Activated naive CD8-positive, alpha-beta T cell treated with anti-CD3 and anti-CD28 coated beads for 36 hours (primary cell): Measurements from ENCODE around the gene GNE. TPM values are rescaled to one million over a fixed set of nuclear protein-coding genes. Genes with fewer than 3 reads are reported as not detected.
"Not testable (repeated sequence)": the region's sequence is repeated elsewhere in the genome, so short reads cannot be mapped to it uniquely, and the experiment has no call there.

Experiments
- DNase-seq: peaks from one replicate; pipeline ENCODE4 v3.0.0; 2021
- H3K27ac Mint-ChIP-seq: one replicate; pipeline ENCODE4 v1.8.0; 2022; ENCODE audit warnings: mild to moderate bottlenecking, moderate library complexity, mixed read lengths
- H3K27me3 Mint-ChIP-seq: one replicate; pipeline ENCODE4 v1.8.0; 2022; ENCODE audit warnings: mild to moderate bottlenecking, mixed read lengths
- H3K36me3 Mint-ChIP-seq: one replicate; pipeline ENCODE4 v1.8.0; 2021; ENCODE audit warnings: mild to moderate bottlenecking, mixed read lengths
- H3K4me1 Mint-ChIP-seq: one replicate; pipeline ENCODE4 v1.8.0; 2021; ENCODE audit warnings: mixed read lengths
- H3K4me3 Mint-ChIP-seq: one replicate; pipeline ENCODE4 v1.8.0; 2022; ENCODE audit warnings: mild to moderate bottlenecking, moderate library complexity, mixed read lengths
- H3K9me3 Mint-ChIP-seq: one replicate; pipeline ENCODE4 v1.8.0; 2022; ENCODE audit warnings: mixed read lengths
- total RNA-seq, 2 experiments: library from RNA; stranded (reverse); gene quantifications; one replicate each; pipeline ENCODE4 v1.2.3, GENCODE V29; 2021

GNE gene
- total RNA-seq, 2 experiments from 2014 or later, result 12.6 to 13.3 TPM

DNA sequence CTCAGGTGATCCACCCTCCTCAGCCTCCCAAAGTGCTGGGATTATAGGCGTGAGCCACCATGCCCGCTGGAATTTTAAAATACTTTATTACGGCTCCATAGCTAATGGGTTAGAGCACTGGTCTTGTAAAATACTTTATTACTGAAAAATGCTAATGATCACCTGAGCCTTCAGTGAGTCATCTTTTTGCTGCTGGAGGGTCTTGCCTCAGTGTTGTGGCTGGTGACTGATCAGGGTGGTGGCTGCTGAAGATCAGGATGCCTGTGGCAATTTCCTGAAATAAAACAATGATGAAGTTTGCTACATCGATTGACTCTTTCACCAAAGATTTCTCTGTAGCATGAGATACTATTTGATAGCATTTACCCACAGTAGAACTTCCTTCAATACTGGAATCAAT, 26.0 kb upstream of the GNE start:
- Mint-ChIP-seq H3K36me3 (no peaks in the 10 kb centered on the region), H3K27ac (no peak overlapping the region), H3K27me3 (no peaks in the 10 kb centered on the region), H3K4me1 (peaks cover 4% of the 10 kb centered on the region), H3K4me3 (no peak overlapping the region), H3K9me3 (no peaks in the 10 kb centered on the region)
- DNase-seq, result no peak

DNA sequence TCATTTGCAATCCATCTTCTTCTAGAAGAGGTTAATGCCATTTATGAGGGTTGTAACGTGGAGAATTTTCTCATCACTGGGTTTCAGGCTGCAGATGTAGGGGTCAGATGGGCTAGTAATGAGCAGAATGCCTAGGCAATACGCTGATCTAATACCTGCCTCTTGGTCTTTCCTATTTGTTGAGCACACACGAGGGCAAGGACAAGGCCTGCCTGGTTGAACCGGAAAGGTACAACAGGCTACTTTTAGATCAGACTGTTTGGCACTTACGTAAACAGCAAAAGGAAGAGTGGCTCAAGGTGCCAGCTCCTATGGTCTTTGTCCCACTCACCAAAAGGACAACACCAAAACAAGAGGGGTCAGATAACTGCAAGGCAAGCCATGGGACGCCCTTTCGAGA, 24.0 kb upstream of the GNE start:
- Mint-ChIP-seq H3K4me3 (no peak overlapping the region), H3K27me3 (no peaks in the 10 kb centered on the region), H3K4me1 (no peaks in the 10 kb centered on the region), H3K27ac (no peak overlapping the region), H3K36me3 (no peaks in the 10 kb centered on the region), H3K9me3 (no peaks in the 10 kb centered on the region)
- DNase-seq, result no peak

DNA sequence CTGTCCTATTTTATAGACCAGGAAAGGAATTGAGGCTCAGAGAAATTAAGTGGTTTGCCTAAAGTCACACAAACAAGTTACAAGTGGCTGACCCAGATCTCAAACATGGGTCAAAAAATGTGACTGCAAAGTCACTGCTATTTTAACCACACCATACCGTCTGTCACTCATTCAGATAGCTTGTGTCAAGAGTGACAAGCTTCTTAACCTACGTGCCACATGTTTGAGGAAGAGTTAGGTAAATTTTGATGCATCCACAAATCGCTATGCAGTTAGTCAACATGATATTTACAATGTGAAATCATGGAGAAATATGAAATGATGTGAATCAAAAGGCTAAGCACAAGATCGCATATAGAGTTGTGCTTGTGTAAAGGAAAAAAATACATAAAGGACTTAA, 22.7 kb upstream of the GNE start:
- DNase-seq, result no peak
- Mint-ChIP-seq H3K4me1 (no peaks in the 10 kb centered on the region), H3K36me3 (no peaks in the 10 kb centered on the region), H3K27ac (no peak overlapping the region), H3K4me3 (no peak overlapping the region), H3K9me3 (no peaks in the 10 kb centered on the region), H3K27me3 (no peaks in the 10 kb centered on the region)

DNA sequence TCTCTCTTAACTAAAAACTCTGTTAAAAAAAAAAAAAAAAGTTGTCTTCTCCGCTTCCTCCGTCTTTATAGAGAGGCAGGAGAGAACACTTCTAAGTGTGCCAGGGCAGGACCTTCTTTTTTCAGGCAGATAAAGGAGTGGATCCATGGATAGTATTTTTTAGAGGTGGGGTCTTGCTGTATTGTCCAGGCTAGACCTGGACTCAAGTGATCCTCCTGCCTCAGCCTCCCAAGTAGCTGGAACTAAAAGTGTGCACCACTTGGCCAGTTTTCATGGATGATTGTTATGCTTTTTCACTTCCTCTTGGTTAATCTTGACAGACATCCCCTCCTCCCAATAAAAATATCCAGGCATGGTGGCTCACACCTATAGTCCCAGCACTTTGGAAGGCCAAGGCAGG, 20.0 kb upstream of the GNE start:
- H3K4me3 Mint-ChIP-seq, result no peak overlapping the region
- no peak overlapping the region for H3K27ac Mint-ChIP-seq
- no peaks in the 10 kb centered on the region for H3K4me1 Mint-ChIP-seq
- H3K36me3 Mint-ChIP-seq, result no peaks in the 10 kb centered on the region
- no peaks in the 10 kb centered on the region for H3K27me3 Mint-ChIP-seq
- no peak for DNase-seq
- no peaks in the 10 kb centered on the region for H3K9me3 Mint-ChIP-seq

DNA sequence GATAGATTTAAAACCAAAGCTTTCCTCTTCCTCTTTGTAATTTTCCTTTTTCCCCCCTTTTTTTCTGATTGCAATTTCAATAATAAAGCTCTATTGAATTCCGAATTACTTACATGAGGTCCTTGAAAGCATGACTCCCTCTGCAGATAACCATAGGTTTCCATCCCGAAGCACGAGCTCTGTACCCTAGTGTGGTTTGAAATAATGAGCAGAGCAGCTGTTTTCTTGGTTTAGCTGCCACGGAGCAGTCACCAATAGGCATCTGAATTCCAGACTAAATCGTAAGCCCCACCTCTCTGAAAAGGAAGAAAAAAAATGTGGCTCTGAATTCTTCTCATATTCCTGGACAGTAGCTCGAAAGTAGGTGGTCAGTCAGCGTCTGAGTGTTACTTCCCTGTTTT, 18.5 kb upstream of the GNE start:
- H3K4me1 Mint-ChIP-seq, result no peaks in the 10 kb centered on the region
- H3K27me3 Mint-ChIP-seq, result no peaks in the 10 kb centered on the region
- H3K27ac Mint-ChIP-seq, result no peak overlapping the region
- no peak for DNase-seq
- no peak overlapping the region for H3K4me3 Mint-ChIP-seq
- no peaks in the 10 kb centered on the region for H3K9me3 Mint-ChIP-seq
- no peaks in the 10 kb centered on the region for H3K36me3 Mint-ChIP-seq

DNA sequence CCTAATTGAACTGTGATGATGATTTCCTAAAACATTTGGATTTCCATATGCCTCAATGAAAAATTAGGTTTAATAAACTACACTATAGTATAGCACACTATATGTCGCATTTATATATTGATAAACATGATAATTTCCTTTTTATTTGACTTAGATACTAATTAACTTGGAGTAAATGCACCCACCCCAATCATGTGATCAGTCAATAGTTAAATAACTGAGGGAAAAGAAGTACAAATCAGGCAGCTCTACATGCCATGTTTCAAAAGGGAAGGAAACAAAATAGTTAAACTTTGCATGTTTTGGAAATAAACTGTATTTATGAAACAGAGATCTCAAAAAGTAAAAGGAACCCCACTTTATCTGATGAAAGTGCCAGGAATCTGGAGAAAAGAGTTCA, 18.0 kb upstream of the GNE start:
- Mint-ChIP-seq H3K27me3 (no peaks in the 10 kb centered on the region), H3K36me3 (no peaks in the 10 kb centered on the region)

GRCh38 chr9:36275060-36275459, 16.8 kb upstream of the GNE start:
- Mint-ChIP-seq H3K27me3 (no peaks in the 10 kb centered on the region), H3K9me3 (no peaks in the 10 kb centered on the region), H3K4me1 (no peaks in the 10 kb centered on the region), H3K27ac (no peak overlapping the region), H3K4me3 (no peak overlapping the region), H3K36me3 (no peaks in the 10 kb centered on the region)
- no peak for DNase-seq

More for the DNA sequence above, 18.0 kb upstream of the GNE start:
- Mint-ChIP-seq H3K4me3 (no peak overlapping the region), H3K27ac (no peak overlapping the region), H3K9me3 (no peaks in the 10 kb centered on the region), H3K4me1 (no peaks in the 10 kb centered on the region)
- no peak for DNase-seq

GRCh38 chr9:36273354-36273753, 15.1 kb upstream of the GNE start:
- H3K27ac Mint-ChIP-seq, H3K4me3 Mint-ChIP-seq, DNase-seq, H3K36me3 Mint-ChIP-seq, H3K27me3 Mint-ChIP-seq, H3K4me1 Mint-ChIP-seq, H3K9me3 Mint-ChIP-seq: not testable (repeated sequence)

GRCh38 chr9:36268007-36268427, 9.8 kb upstream of the GNE start:
- no peak overlapping the region for H3K4me3 Mint-ChIP-seq
- H3K27me3 Mint-ChIP-seq, result no peaks in the 10 kb centered on the region
- no peaks in the 10 kb centered on the region for H3K36me3 Mint-ChIP-seq
- no peaks in the 10 kb centered on the region for H3K9me3 Mint-ChIP-seq
- no peak for DNase-seq
- no peak overlapping the region for H3K27ac Mint-ChIP-seq
- H3K4me1 Mint-ChIP-seq, result no peaks in the 10 kb centered on the region

DNA sequence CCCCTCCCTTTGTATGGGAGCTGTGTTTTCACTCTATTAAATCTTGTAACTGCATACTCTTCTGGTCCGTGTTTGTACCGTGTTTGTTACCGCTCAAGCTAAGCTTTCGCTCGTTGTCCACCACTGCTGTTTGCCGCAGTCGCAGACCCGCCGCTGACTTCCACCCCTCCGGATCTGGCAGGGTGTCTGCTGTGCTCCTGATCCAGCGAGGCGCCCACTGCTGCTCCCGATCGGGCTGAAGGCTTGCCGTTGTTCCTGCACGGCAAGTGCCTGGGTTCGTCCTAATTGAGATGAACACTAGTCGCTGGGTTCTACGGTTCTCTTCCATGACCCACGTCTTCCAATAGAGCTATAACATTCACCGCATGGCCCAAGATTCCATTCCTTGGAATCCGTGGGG, 6.6 kb upstream of the GNE start:
- no peak overlapping the region for H3K27ac Mint-ChIP-seq

DNA sequence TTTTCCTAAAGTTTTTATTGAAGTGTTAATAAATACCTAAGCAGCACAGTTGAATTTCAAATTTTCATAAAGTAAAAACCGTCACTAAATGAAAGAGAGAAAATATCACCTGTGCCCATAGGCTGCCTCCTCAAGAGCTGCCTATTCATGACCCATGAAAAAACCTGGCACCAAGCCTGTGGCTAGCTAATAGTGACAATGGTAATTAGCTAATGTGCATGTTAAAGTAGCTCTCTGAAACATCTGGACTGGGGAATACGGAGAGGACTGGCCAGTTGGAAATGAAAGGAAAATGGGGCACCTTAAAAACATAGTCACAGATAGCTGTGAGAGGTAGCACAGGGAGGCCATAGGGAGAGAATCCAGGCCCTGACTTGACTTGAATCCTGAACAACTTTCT, 5.4 kb upstream of the GNE start:
- DNase-seq, result no peak
- Mint-ChIP-seq H3K27me3 (no peaks in the 10 kb centered on the region), H3K4me3 (no peak overlapping the region), H3K9me3 (no peaks in the 10 kb centered on the region), H3K4me1 (peaks cover under 1% of the 10 kb centered on the region), H3K27ac (no peak overlapping the region), H3K36me3 (no peaks in the 10 kb centered on the region)

More for the DNA sequence above, 6.6 kb upstream of the GNE start:
- no peaks in the 10 kb centered on the region for H3K9me3 Mint-ChIP-seq
- no peaks in the 10 kb centered on the region for H3K4me1 Mint-ChIP-seq
- DNase-seq, result no peak
- no peaks in the 10 kb centered on the region for H3K27me3 Mint-ChIP-seq
- H3K36me3 Mint-ChIP-seq, result no peaks in the 10 kb centered on the region
- H3K4me3 Mint-ChIP-seq, result no peak overlapping the region

DNA sequence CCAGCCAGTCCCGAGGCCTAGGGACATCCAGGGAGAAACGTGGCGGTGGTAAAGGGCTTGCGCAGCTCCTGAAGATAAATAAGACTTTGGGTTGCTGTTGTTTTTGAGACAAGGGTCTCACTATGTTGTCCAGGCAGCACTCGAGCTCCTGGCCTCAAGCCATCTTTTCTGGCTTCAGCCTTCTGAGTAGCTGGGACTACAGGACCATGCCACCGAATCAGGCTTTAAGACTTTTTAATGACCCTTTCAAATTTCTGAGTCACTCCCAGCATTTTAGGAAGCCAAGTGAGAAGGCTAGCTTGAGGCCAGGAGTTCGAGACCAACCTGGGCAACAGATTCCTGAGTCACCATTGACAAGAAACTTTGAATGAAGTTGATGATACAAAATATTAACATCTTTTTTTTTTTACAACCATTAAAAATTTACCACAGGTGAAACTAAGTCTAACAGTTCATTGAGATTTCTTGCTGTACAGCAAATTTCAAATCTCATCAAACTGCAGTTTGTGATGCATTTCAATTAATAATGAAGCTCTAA, 817 bp upstream of the GNE start:
- peak overlapping the region; percentile 95 for H3K4me3 Mint-ChIP-seq

GRCh38 chr9:36251428-36251827, 6.8 kb downstream of the GNE start:
- Mint-ChIP-seq H3K9me3 (no peaks in the 10 kb centered on the region), H3K27me3 (no peaks in the 10 kb centered on the region), H3K36me3 (no peaks in the 10 kb centered on the region), H3K27ac (no peak overlapping the region), H3K4me1 (peaks cover 22% of the 10 kb centered on the region), H3K4me3 (no peak overlapping the region)
- no peak for DNase-seq

More for the DNA sequence above, 817 bp upstream of the GNE start:
- peak overlapping the region; percentile 92 for H3K27ac Mint-ChIP-seq
- no peaks in the 10 kb centered on the region for H3K27me3 Mint-ChIP-seq
- H3K36me3 Mint-ChIP-seq, result peaks cover 6% of the 10 kb centered on the region
- no peak for DNase-seq
- H3K9me3 Mint-ChIP-seq, result no peaks in the 10 kb centered on the region
- peaks cover 10% of the 10 kb centered on the region for H3K4me1 Mint-ChIP-seq

- Mint-ChIP-seq H3K4me1 (peaks cover 20% of the 10 kb centered on the region), H3K27me3 (no peaks in the 10 kb centered on the region), H3K27ac (no peak overlapping the region), H3K4me3 (no peak overlapping the region), H3K9me3 (no peaks in the 10 kb centered on the region), H3K36me3 (no peaks in the 10 kb centered on the region)
- DNase-seq, result no peak
Observed at GRCh38 chr9:36250079-36250478, 8.2 kb downstream of the GNE start.

GRCh38 chr9:36249189-36249588, 9.1 kb downstream of the GNE start:
- Mint-ChIP-seq H3K9me3 (no peaks in the 10 kb centered on the region), H3K27me3 (no peaks in the 10 kb centered on the region), H3K4me1 (peaks cover 20% of the 10 kb centered on the region), H3K36me3 (no peaks in the 10 kb centered on the region), H3K4me3 (no peak overlapping the region), H3K27ac (no peak overlapping the region)
- no peak for DNase-seq

DNA sequence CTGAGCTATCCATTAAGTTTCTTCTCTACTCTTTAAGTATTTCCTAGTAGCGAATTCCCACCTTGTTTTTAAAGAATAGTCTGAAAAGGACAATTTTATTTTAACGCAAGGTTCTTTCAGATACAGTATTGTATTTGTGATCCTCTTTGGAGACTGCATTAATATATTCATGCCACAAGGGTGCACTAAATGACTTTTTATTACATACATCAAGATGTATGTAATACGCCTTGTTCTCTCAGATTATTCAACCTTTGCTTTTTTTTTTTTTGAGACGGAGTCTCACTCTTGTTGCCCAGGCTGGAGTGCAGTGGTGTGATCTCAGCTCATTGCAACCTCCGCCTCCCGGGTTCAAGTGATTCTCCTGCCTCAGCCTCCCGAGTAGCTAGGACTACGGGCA, 10.2 kb downstream of the GNE start:
- not testable (repeated sequence) for H3K27ac Mint-ChIP-seq, DNase-seq, H3K27me3 Mint-ChIP-seq, H3K36me3 Mint-ChIP-seq, H3K4me3 Mint-ChIP-seq, H3K9me3 Mint-ChIP-seq
- H3K4me1 Mint-ChIP-seq, result peaks cover 20% of the 10 kb centered on the region

DNA sequence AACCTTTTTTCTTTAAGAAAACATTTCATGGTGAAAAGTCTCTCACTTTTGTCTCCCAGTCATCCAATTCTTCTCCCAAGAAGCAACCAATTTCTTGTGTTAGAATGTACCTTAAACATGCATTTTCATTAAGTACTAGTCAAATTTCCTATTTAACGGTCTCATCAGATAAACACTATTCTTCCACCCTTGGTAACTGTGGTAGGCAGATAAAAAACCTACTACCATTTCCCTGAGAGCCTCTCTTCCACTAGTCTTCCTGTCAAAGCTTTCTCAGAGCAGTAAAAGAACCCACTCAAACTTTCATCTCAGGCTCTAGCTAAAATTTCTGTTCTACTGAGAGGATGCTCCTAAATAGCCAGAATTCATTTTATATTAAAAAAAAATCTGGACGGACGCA, 10.9 kb downstream of the GNE start:
- H3K9me3 Mint-ChIP-seq, result no peaks in the 10 kb centered on the region
- DNase-seq, result no peak
- H3K27ac Mint-ChIP-seq, result no peak overlapping the region
- H3K4me3 Mint-ChIP-seq, result no peak overlapping the region
- no peaks in the 10 kb centered on the region for H3K27me3 Mint-ChIP-seq
- peaks cover 20% of the 10 kb centered on the region for H3K4me1 Mint-ChIP-seq
- peaks cover 3% of the 10 kb centered on the region for H3K36me3 Mint-ChIP-seq
